Measurements from ENCODE around the gene TMEM242. TPM values are rescaled to one million over a fixed set of nuclear protein-coding genes. Genes with fewer than 3 reads are reported as not detected.
"Not testable (repeated sequence)": the region's sequence is repeated elsewhere in the genome, so short reads cannot be mapped to it uniquely, and the experiment has no call there.

TMEM242 gene
- total RNA-seq = 1 to 10 TPM; 4.8 to 8.4 TPM

DNA sequence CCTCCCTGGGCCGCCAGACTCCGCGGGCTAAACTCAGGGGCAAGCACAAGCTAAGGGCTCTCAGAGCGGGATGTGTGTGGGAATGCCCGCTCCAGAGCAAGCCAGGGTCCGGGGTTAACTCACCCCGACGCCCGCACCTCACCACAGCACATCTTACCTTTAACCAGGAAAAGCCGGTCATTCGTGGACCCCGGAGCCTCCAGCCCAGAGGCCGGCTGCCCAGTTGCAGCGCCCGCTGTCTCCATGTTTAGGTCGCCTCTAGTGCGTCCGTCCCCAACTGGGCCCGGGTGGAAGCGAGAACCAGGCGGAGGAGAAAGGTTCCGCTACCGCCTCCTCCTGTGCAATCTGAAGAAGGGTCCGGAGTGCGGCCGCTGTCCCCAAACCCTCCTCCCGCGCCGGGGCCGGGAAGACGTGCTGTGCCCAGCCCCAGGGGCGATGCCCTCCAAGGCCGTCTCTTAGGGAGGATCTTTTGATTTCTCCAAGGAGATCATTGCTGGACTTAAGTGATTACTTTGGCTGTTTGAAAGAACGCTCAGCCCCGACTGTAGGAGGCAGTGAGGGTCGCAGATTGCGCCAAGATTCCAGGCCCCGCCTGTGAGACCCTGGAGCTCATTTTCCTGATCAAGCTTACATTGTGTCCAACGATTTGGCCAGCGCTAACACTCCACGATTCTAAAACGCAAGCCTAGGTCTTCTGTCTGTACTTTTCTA, at the start of gene TMEM242:
Gene TMEM242, minus strand, starts transcription at position 265 of the 711 bp plus-strand sequence. Its CDS starts 20 bp downstream, at position 245.
- Mint-ChIP-seq H3K36me3 (peaks cover 0 to 6% of the 10 kb centered on the region in 2 donors), H3K27ac (peak within 1 kb of the TSS; percentile 85 to 90), H3K9me3 (no peaks in the 10 kb centered on the region)
- peak; percentile 85 to 96 for ATAC-seq
- peak; percentile 81 to 94 for DNase-seq (ENCODE audit: low spot score in 2 of 2)

DNA sequence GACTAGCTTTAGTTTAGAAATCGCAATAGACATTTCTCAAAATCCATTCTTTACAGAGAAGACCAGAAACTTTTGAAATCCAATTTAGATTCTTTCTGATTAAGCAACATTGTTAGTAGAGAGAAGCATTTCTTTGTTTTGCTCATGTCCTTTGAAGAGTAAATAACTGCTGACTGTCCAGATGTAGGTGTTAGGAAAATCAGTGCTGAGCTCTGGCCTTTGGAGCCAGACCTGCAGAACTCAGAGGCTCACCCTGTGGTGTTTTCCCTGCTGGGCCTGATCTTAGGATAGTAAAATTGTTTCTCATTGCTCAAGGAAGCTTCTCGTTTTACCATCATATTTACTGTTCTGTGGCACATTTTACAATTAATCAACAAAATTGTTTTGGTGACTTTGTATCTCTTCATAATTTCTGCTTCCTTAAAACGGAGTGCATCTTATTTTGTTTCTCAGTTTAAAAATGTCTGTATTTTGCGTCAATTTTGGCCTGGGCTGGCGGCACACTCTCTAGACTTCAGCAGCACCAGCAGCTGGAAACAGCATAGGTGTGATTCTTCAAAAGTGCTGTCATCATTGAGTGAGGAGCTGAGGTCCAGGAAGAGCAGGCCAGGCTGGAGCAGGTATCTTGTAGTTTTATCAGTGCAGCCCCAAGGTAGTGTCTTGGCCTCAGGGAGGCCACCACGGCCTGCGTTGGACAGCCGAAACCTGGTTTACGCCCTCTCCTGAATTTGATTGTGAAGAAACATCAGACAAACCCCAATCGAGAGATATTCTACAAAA, 49.4 kb upstream of the TMEM242 start:
- no peaks in the 10 kb centered on the region for H3K36me3 Mint-ChIP-seq
- DNase-seq (ENCODE audit: low spot score in 2 of 2) (no peak), ATAC-seq (no peak)
- no peaks in the 10 kb centered on the region for H3K9me3 Mint-ChIP-seq
- no peak overlapping the region for H3K27ac Mint-ChIP-seq

DNA sequence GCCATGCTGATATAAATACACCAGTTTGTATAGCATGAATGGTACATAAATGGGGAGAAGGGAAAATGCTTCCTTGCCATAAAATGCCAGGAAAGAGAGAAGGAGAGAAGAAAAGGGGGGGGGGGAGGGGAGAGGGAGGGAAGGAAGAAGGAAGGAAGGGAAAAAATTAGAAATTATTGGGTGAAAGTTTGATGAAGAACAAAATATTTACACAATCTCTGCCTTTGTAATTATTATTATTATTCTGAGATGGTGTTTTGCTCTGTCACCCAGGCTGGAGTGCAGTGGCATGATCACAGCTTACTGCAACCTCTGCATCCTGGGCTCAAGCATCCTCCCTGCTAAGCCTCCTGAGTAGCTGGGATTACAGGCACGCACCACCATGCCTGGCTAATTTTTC, 47.4 kb upstream of the TMEM242 start:
- Mint-ChIP-seq H3K9me3 (no peaks in the 10 kb centered on the region), H3K27ac (no peak overlapping the region), H3K36me3 (no peaks in the 10 kb centered on the region)
- no peak for ATAC-seq
- DNase-seq (ENCODE audit: low spot score in 2 of 2) = no peak

DNA sequence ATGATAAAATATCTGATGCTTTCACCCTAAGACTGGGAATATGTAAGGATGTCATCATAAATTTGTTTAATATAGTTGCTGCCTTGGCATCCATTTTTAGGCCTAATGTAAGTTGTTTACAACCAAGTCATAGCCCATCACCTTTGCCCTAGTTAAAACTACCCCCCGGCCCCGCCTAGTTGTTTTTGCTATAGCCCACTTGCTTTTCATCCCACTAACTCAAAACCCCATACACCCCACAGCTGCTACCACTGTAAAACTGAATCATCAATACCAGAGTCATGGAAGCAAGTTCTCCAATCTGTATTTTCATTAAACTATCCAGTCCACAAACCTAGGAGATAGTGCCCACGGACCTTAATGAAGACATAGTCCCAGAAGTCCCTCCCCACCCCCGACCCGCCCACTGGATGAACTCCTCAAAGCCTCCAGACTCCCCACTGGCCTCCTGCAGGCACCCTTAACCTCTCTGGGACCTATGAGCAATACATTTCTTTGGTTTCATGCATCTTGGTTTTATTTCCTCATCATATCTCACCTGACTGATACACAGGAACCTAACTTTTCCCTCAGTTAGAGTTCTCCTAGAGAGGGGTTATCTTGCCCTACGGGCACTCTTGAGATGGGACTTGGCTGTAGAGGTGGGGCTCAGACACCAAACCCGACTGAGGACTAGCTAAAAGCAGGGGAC, 45.2 kb upstream of the TMEM242 start:
- H3K9me3 Mint-ChIP-seq = no peaks in the 10 kb centered on the region
- no peak overlapping the region for H3K27ac Mint-ChIP-seq
- DNase-seq (ENCODE audit: low spot score in 2 of 2) (no peak), ATAC-seq (peak; percentile 54 to 59)
- no peaks in the 10 kb centered on the region for H3K36me3 Mint-ChIP-seq

DNA sequence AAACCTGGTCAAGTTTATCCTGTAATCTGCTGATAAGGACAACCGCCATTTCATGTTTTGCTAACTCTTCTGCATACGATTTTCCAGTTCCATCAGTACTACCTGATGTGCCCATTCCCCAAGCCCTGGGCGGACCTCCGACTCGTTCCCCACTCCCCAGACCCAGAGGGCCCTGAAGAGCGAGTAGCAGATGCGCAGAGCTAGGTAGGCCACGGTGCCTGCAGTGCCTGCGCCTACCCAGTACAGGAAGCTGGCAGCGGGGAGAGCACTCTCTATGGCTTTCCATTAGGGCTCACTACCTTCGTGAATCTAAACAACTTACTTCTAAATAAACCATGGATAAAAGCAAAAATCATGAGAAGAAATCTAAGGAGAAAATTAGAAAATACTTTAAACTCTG, 43.3 kb upstream of the TMEM242 start:
- Mint-ChIP-seq H3K27ac (no peak overlapping the region), H3K9me3 (no peaks in the 10 kb centered on the region), H3K36me3 (no peaks in the 10 kb centered on the region)
- DNase-seq (ENCODE audit: low spot score in 2 of 2) (no peak), ATAC-seq (no peak)

DNA sequence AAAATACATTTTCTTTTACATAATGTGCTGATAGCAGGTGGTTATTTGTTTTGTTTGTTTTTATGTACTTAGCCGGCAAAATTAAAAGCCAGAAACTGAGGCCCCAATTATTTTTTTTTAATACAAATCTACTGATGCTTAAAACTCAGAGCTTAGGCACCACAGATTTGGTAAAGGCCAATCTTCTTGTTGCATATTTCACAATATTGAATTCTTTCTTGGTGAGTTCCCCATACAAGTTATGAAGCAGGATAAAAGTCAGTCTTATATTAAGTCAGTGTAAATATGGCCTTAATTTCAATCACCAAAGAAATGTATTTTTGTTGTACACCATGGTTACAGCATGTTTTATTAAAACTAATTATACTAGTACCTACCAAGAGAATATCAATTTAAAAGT, 41.4 kb upstream of the TMEM242 start:
- Mint-ChIP-seq H3K36me3 (no peaks in the 10 kb centered on the region), H3K9me3 (no peaks in the 10 kb centered on the region), H3K27ac (no peak overlapping the region)
- no peak for DNase-seq (ENCODE audit: low spot score in 2 of 2)
- ATAC-seq = no peak

DNA sequence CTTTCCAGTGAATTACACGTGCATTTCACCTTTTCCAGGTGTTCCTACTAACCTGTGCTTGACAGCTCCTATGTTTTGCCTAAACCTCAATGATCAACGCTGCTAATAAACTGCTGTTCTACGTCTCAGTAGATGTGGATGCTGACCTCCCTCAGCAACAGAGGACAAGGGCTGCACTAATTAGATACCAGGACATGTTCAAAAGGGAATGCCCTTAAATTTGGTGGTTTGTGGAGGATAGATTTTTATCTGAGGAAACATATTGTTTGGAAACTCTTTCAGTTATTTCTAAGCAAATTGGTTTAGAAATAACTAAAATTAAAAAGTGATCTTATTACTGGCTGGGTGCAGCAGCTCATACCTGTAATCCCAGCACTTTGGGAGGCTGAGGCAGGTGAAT, 38.6 kb upstream of the TMEM242 start:
- Mint-ChIP-seq H3K27ac (no peak overlapping the region), H3K36me3 (no peaks in the 10 kb centered on the region), H3K9me3 (no peaks in the 10 kb centered on the region)
- DNase-seq (ENCODE audit: low spot score in 2 of 2) = no peak
- ATAC-seq = no peak

DNA sequence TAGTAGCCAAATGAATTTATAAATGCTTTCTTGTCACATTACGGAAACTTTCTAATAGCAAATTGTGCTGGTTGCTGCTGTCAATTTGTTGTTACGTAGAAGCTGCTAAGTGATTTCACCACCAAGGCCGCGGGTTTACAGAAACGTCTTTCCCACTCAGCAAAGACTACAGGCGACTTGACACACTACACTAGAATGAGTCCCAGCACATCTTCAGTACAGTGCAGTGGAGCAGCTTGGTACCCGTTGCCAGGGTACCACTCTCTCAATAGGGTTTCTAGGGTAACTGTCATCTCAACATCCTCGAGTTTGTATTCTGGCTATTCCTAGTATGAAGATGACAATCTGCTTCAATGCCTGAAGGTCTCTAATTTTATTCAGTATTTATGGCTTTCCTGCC, 35.0 kb upstream of the TMEM242 start:
- Mint-ChIP-seq H3K36me3 (no peaks in the 10 kb centered on the region), H3K27ac (no peak overlapping the region), H3K9me3 (no peaks in the 10 kb centered on the region)
- no peak for ATAC-seq
- DNase-seq (ENCODE audit: low spot score in 2 of 2) = no peak

DNA sequence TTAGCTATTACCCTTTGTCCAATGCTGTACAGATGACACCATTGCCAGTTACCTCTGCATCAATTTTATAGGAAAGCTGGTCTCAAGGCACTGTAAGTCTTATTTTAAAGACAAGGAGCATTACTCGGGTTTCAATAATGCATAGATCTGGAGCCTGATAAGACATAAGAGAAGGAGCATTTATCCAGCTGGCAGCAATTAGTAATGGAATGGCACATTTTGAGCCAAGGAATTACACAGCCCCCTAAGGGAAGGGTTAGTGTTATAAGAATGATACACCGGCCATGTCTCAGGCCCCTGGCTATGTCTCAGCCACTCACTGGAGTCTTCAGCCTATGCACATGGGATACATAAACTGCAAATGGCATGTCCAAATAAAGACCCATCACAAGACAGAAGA, 23.1 kb upstream of the TMEM242 start:
- DNase-seq (ENCODE audit: low spot score in 2 of 2) = no peak
- Mint-ChIP-seq H3K36me3 (peaks cover 0 to 5% of the 10 kb centered on the region in 2 donors), H3K27ac (no peak overlapping the region), H3K9me3 (peaks cover 0 to 4% of the 10 kb centered on the region in 2 donors)
- ATAC-seq = no peak

DNA sequence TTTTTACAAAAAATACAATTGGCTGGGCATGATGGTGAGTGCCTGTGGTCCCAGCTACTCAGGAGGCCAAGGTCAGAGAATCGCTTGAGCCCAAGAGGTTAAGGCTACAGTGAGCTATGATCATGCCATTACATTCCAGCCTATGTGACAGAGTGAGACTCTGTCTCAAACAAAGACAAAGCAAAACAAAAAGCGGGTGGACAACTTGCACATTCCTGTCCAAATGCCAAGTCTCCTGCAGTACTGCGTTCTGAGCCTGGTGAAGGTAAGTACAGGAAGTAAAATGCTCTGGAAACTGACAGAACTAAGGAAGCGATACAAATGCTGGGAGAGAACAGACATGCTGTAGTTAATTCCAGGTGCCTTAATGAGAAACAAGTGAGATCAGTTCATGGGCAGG, 20.4 kb upstream of the TMEM242 start:
- DNase-seq (ENCODE audit: low spot score in 2 of 2) = no peak
- ATAC-seq = no peak
- H3K27ac Mint-ChIP-seq = no peak overlapping the region
- peaks cover 0 to 5% of the 10 kb centered on the region in 2 donors for H3K36me3 Mint-ChIP-seq
- peaks cover 0 to 4% of the 10 kb centered on the region in 2 donors for H3K9me3 Mint-ChIP-seq

DNA sequence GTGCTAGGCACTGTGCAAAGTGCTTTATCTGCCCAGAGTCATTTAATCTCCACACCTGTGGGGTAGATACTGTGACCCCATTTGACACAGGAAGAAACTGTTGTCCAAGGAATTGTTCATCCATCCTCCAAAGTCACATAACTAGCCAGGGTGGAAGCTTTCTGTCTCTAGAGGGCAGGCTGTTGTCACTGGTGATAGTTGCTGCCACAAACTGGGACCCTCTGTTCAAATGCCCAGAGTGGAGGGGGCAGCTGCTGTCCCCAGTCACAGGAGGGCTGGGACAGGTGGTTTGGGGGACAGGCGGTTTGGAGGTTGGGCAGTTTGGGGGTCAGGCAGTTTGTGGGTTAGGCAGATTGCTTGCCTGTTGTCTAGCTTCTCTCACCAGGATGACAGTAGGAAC, 16.1 kb upstream of the TMEM242 start:
- ATAC-seq (no peak), DNase-seq (ENCODE audit: low spot score in 2 of 2) (no peak)
- Mint-ChIP-seq H3K27ac (no peak overlapping the region), H3K9me3 (no peaks in the 10 kb centered on the region), H3K36me3 (no peaks in the 10 kb centered on the region)

DNA sequence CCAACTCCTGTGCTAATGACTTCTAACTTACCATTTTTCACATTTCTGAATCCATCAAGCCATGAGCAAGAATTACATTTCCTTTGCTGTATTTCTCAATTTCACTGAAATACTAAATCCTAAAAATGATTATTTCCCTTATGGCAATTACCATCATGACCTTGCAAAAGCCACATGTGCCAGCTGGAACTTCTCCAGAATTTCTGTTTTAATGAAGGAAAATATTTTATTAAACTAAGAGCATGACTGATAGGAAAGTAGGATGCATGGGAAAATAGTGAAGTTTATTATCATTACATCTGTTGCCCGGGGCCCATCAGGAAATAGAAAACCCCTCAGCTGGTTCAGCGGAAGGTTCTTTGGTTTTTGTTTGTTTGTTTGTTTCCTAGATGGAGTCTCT, 14.4 kb upstream of the TMEM242 start:
- no peak for ATAC-seq

DNA sequence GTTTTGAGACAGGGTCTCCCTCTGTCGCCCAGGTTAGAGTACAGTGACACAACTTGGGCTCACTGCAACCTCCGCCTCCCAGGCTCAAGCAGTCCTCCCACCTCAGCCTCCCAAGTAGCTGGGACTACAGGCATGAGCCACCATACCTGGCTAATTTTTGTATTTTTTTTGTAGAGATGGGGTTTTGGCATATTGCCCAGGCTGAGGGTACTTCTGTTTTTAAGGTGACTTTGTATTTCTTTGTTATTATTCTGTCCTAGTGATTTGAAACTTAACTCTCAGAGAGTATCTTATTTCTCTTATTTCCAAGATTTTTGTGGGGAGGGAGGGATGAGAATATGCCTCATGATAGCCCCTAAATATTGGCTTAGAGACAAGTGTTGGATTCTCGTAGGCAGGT, 14.0 kb upstream of the TMEM242 start:
- not testable (repeated sequence) for H3K9me3 Mint-ChIP-seq, ATAC-seq

More for the DNA sequence above, 14.4 kb upstream of the TMEM242 start:
- Mint-ChIP-seq H3K27ac (no peak overlapping the region), H3K36me3 (no peaks in the 10 kb centered on the region), H3K9me3 (no peaks in the 10 kb centered on the region)
- no peak for DNase-seq (ENCODE audit: low spot score in 2 of 2)

DNA sequence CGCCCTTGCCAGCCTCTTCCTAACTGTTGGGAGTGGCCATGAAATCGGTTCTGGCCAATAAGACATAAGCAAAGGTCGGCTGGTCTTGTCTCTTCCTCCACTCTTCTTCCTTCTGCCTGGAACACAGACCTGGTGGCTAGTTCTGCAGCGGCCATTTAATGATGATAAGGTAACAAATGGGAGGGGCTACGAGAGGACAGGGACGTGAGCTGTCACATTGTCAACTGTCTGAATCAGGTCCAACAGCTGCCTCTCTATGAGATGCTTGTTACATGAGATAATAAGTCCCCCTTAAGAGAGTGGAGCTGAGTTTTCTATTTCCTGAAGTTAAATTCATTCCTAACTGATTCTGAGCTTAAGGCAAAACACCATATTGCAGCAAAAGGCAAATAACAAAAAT, 12.5 kb upstream of the TMEM242 start:
- Mint-ChIP-seq H3K27ac (no peak overlapping the region), H3K9me3 (no peaks in the 10 kb centered on the region), H3K36me3 (no peaks in the 10 kb centered on the region)
- ATAC-seq (no peak), DNase-seq (ENCODE audit: low spot score in 2 of 2) (no peak)

More for the DNA sequence above, 14.0 kb upstream of the TMEM242 start:
- DNase-seq (ENCODE audit: low spot score in 2 of 2); H3K27ac Mint-ChIP-seq; H3K36me3 Mint-ChIP-seq: not testable (repeated sequence)

DNA sequence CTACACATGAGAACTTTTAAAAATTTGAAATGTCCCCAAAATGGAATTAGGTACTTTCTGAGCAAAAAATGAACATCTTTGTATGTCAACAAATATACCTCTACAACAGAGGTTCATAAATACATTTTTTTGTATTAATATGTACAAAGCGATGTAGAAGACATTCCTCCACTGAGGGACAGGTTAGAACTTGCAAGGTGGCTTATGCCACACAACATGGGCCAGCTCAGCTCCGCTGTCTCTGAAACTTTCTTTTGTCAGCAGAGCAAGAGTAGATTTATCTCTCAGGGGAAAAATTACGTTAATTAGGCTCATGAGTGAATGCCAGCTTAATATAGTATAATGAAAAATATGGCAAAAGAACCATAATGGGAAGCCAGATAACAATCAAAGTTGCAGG, 10.6 kb upstream of the TMEM242 start:
- no peaks in the 10 kb centered on the region for H3K9me3 Mint-ChIP-seq
- ATAC-seq (no peak), DNase-seq (ENCODE audit: low spot score in 2 of 2) (no peak)
- H3K27ac Mint-ChIP-seq = no peak overlapping the region
- no peaks in the 10 kb centered on the region for H3K36me3 Mint-ChIP-seq

DNA sequence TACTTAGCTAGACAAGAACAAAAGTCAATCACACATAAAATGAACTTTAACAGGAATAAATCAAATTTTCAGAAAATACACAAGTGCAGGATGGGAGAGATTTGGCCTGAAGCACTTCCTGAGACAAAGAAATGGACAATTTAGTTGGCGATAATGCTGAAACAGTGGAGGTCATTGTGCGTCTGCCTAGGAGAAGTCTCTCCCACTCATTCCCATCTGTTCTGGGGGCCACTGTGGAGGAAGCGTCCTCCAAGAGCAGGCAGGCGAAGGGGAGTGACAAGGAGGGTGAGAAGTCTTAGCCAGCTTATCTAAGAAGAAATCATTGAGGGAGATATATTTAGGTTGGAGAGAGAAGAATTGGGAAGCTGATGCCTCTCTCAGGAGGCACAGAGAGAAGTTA, 10.2 kb upstream of the TMEM242 start:
- Mint-ChIP-seq H3K36me3 (no peaks in the 10 kb centered on the region), H3K27ac (no peak overlapping the region)
- no peak for DNase-seq (ENCODE audit: low spot score in 2 of 2)

DNA sequence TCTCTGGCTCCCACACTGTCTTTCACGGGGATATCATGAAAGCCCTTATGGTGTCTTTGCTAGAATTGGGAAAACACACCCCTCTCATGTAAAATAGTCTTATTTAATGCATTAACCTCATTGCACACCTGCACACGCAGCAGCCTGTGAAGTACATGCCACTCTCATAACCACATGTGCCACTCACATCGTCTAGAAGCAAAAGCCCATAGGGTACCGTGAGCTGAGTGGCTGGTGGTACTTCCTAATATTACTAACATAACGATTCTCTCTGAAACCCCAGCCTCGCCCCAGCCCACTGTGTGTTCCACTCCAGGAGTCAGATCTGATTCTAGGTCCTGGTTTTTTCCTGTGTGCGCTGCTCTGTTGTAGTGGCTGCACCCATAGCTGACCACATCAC, 9.5 kb upstream of the TMEM242 start:
- H3K36me3 Mint-ChIP-seq = no peaks in the 10 kb centered on the region
- no peak for ATAC-seq

More for the DNA sequence above, 10.2 kb upstream of the TMEM242 start:
- no peak for ATAC-seq
- no peaks in the 10 kb centered on the region for H3K9me3 Mint-ChIP-seq

More for the DNA sequence above, 9.5 kb upstream of the TMEM242 start:
- DNase-seq (ENCODE audit: low spot score in 2 of 2) = no peak
- no peak overlapping the region for H3K27ac Mint-ChIP-seq
- H3K9me3 Mint-ChIP-seq = no peaks in the 10 kb centered on the region
